HepG2 (cell line): ENCODE results near the gene KHK. TPM values are rescaled to one million over a fixed set of nuclear protein-coding genes. Genes with fewer than 3 reads are reported as not detected.

Source experiments
- EP300 ChIP-seq, 3 experiments: sonication (generic) in 1 of 3; formaldehyde crosslinking in 1 of 3; IDR thresholded peaks; 2 replicates each; pipeline versions ENCODE4 v1.5.1 to v1.6.1; 2011 to 2020; ENCODE audit warnings: low read depth in 2 of 3, low read length in 2 of 3, borderline replicate concordance in 1 of 3, improper control_type of control experiment in 1 of 3, mild to moderate bottlenecking in 1 of 3, missing genetic modification reagents in 1 of 3, moderate library complexity in 1 of 3
- PCBP1 ChIP-seq: fragments of 200-400 bp; formaldehyde crosslinking; IDR thresholded peaks from 2 replicates; pipeline ENCODE4 v1.6.1; 2017; ENCODE audit warnings: mild to moderate bottlenecking, low read depth, low read length, borderline replicate concordance
- POLR2AphosphoS2 ChIP-seq: IDR thresholded peaks from 2 replicates; pipeline ENCODE4 v1.6.1; 2011; ENCODE audit warnings: low read depth, low read length, improper control_type of control experiment
- SIN3A ChIP-seq: IDR thresholded peaks from 2 replicates; pipeline ENCODE4 v1.6.1; 2011; ENCODE audit warnings: low read depth, mild to moderate bottlenecking, control low read depth, low read length, borderline replicate concordance
- ZNF180 ChIP-seq: sonication (generic); formaldehyde crosslinking; IDR thresholded peaks from 2 replicates; pipeline ENCODE4 v1.4.0; 2020; ENCODE audit warnings: low read depth, missing genetic modification reagents, borderline replicate concordance
- ZNF234 ChIP-seq: sonication (generic); formaldehyde crosslinking; conservative IDR thresholded peaks from 2 replicates; pipeline ENCODE4 v1.5.1; 2020; ENCODE audit warnings: mild to moderate bottlenecking, missing genetic modification reagents
- ZNF251 ChIP-seq: sonication (generic); formaldehyde crosslinking; IDR thresholded peaks from 2 replicates; pipeline ENCODE4 v1.9.0; 2021; ENCODE audit warnings: mild to moderate bottlenecking, missing genetic modification reagents
- ZNF367 ChIP-seq: sonication (generic); formaldehyde crosslinking; IDR thresholded peaks from 2 replicates; pipeline ENCODE4 v1.4.0; 2020; ENCODE audit warnings: missing genetic modification reagents, borderline replicate concordance
- ZNF558 ChIP-seq: sonication (generic); formaldehyde crosslinking; IDR thresholded peaks from 2 replicates; pipeline ENCODE4 v1.9.0; 2022; ENCODE audit warnings: mild to moderate bottlenecking, missing genetic modification reagents, borderline replicate concordance
- ZNF567 ChIP-seq: sonication (generic); formaldehyde crosslinking; IDR thresholded peaks from 2 replicates; pipeline ENCODE4 v1.8.1; 2023; ENCODE audit warnings: mild to moderate bottlenecking, missing genetic modification reagents, borderline replicate concordance
- polyA plus RNA-seq, 8 experiments: library from polyadenylated mRNA; depleted of rRNA in 3 of 8; stranded (reverse) in 7 of 8; unstranded in 1 of 8; fragments of >200 nt; fragmentation: Illumina TruSeq in 4 of 8; extraction: Trizol in 4 of 8; gene quantifications; 2 replicates each; pipeline versions ENCODE4 v1.2.1 to v1.2.3, GENCODE V29; 2011 to 2016; ENCODE audit warnings: low read depth in 4 of 8, missing spikeins in 1 of 8, mixed read lengths in 1 of 8; ENCODE audit not compliant: insufficient read depth in 1 of 8
- total RNA-seq, 5 experiments: library from RNA; depleted of rRNA; stranded (reverse); fragments of >200 nt; fragmentation: Illumina TruSeq; extraction: Trizol; gene quantifications; 2 replicates each; pipeline ENCODE4 v1.2.3, GENCODE V29; 2016; ENCODE audit warnings: low read depth in 1 of 5
- TF ChIP-seq, protein P1 (sequence below): sonication (generic); formaldehyde crosslinking; IDR thresholded peaks from 2 replicates; pipeline ENCODE4 v1.4.0; 2020; ENCODE audit warnings: missing genetic modification reagents, borderline replicate concordance
- TF ChIP-seq, protein P2 (sequence below): sonication (generic); formaldehyde crosslinking; IDR thresholded peaks from 2 replicates; pipeline ENCODE4 v1.8.1; 2023; ENCODE audit warnings: missing genetic modification reagents, mild to moderate bottlenecking, borderline replicate concordance
- TF ChIP-seq, protein P3 (sequence below): sonication (generic); formaldehyde crosslinking; IDR thresholded peaks from 2 replicates; pipeline ENCODE4 v1.5.1; 2020; ENCODE audit warnings: mild to moderate bottlenecking, moderate library complexity, missing genetic modification reagents
- TF ChIP-seq, protein P4 (sequence below): sonication (generic); formaldehyde crosslinking; IDR thresholded peaks from 2 replicates; pipeline ENCODE4 v1.8.0; 2023; ENCODE audit warnings: mild to moderate bottlenecking, missing genetic modification reagents
- TF ChIP-seq, protein P5 (sequence below): sonication (generic); formaldehyde crosslinking; IDR thresholded peaks from 2 replicates; pipeline ENCODE4 v1.4.0; 2020; ENCODE audit warnings: missing genetic modification reagents
- TF ChIP-seq, protein P6 (sequence below): sonication (generic); formaldehyde crosslinking; IDR thresholded peaks from 2 replicates; pipeline ENCODE4 v1.4.0; 2020; ENCODE audit warnings: missing genetic modification reagents

KHK gene
- total and polyA plus RNA-seq, 2 of the 13 experiments (the other 11 are each of a cell fraction or from before 2014, with no cell fraction given), result 40.9 to 99.2 TPM

DNA sequence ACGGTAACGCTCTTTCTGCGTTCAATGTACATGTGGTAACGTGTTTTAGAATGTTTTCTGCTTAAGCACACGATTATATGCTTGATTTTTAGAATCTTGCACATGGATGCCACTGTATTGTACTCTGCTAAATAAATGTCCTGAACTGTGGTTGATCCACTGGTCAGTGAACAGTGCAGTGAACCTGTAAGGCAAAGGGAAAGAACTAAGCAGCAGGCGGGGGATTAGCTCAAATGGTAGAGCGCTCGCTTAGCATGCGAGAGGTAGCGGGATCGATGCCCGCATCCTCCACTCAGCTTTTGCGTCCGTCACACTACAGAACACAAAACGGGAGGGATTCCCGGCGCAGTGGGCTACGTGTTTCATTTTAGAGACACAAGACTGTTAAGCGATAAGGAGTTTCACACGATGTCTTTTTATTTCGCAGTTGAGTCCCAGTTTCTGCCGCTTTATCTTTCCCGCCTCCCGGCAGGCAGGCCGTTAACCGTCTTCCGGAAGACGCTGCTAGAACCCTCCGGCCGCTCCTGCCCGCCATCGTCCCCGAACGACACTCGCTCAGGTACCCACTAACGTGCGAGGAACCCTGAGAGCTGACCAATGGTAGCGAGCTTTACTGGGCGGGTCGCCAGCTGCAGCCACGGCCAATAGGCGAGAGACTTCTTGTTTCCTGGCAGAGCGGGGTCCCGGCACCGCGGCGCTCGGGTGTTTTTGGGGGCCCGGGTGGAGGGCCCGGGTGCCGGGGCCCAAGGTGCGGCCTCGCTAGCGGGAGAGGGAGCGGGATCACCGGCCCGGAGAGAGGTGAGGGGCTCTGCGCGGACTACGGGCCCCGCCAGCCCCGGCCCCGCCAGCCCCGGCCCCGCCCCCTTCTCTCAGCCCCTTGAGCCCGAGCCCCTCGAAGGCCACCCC lies 35.3 kb upstream of the KHK start, which contains the start of gene AGBL5 (continued):
- TF ChIP-seq, protein P1, sequence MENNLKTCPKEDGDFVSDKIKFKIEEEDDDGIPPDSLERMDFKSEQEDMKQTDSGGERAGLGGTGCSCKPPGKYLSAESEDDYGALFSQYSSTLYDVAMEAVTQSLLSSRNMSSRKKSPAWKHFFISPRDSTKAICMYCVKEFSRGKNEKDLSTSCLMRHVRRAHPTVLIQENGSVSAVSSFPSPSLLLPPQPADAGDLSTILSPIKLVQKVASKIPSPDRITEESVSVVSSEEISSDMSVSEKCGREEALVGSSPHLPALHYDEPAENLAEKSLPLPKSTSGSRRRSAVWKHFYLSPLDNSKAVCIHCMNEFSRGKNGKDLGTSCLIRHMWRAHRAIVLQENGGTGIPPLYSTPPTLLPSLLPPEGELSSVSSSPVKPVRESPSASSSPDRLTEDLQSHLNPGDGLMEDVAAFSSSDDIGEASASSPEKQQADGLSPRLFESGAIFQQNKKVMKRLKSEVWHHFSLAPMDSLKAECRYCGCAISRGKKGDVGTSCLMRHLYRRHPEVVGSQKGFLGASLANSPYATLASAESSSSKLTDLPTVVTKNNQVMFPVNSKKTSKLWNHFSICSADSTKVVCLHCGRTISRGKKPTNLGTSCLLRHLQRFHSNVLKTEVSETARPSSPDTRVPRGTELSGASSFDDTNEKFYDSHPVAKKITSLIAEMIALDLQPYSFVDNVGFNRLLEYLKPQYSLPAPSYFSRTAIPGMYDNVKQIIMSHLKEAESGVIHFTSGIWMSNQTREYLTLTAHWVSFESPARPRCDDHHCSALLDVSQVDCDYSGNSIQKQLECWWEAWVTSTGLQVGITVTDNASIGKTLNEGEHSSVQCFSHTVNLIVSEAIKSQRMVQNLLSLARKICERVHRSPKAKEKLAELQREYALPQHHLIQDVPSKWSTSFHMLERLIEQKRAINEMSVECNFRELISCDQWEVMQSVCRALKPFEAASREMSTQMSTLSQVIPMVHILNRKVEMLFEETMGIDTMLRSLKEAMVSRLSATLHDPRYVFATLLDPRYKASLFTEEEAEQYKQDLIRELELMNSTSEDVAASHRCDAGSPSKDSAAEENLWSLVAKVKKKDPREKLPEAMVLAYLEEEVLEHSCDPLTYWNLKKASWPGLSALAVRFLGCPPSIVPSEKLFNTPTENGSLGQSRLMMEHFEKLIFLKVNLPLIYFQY, result peak; percentile 84
- peak; percentile 90; the same call in 1 of the 2 replicates for TF ChIP-seq ZNF367 (CRISPR knock-in tag)
- TF ChIP-seq POLR2AphosphoS2, result peak; percentile 81; the same call in 1 of the 2 replicates
- TF ChIP-seq, protein P2, sequence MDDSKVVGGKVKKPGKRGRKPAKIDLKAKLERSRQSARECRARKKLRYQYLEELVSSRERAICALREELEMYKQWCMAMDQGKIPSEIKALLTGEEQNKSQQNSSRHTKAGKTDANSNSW (CRISPR knock-in tag), result peak; percentile 24; the same call in 1 of the 2 replicates
- TF ChIP-seq, protein P3, sequence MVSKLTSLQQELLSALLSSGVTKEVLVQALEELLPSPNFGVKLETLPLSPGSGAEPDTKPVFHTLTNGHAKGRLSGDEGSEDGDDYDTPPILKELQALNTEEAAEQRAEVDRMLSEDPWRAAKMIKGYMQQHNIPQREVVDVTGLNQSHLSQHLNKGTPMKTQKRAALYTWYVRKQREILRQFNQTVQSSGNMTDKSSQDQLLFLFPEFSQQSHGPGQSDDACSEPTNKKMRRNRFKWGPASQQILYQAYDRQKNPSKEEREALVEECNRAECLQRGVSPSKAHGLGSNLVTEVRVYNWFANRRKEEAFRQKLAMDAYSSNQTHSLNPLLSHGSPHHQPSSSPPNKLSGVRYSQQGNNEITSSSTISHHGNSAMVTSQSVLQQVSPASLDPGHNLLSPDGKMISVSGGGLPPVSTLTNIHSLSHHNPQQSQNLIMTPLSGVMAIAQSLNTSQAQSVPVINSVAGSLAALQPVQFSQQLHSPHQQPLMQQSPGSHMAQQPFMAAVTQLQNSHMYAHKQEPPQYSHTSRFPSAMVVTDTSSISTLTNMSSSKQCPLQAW (CRISPR knock-in tag), result peak; percentile 82; the same call in 1 of the 2 replicates
- peak; percentile 76 for TF ChIP-seq PCBP1
- TF ChIP-seq, protein P4, sequence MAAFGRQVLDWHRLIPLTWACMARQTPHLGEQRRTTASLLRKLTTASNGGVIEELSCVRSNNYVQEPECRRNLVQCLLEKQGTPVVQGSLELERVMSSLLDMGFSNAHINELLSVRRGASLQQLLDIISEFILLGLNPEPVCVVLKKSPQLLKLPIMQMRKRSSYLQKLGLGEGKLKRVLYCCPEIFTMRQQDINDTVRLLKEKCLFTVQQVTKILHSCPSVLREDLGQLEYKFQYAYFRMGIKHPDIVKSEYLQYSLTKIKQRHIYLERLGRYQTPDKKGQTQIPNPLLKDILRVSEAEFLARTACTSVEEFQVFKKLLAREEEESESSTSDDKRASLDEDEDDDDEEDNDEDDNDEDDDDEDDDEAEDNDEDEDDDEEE (CRISPR knock-in tag), result peak; percentile 92
- TF ChIP-seq, protein P5, sequence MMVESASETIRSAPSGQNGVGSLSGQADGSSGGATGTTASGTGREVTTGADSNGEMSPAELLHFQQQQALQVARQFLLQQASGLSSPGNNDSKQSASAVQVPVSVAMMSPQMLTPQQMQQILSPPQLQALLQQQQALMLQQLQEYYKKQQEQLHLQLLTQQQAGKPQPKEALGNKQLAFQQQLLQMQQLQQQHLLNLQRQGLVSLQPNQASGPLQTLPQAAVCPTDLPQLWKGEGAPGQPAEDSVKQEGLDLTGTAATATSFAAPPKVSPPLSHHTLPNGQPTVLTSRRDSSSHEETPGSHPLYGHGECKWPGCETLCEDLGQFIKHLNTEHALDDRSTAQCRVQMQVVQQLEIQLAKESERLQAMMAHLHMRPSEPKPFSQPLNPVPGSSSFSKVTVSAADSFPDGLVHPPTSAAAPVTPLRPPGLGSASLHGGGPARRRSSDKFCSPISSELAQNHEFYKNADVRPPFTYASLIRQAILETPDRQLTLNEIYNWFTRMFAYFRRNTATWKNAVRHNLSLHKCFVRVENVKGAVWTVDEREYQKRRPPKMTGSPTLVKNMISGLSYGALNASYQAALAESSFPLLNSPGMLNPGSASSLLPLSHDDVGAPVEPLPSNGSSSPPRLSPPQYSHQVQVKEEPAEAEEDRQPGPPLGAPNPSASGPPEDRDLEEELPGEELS (CRISPR knock-in tag), result peak; percentile 78
- TF ChIP-seq ZNF180, result no peak
- TF ChIP-seq, protein P6, sequence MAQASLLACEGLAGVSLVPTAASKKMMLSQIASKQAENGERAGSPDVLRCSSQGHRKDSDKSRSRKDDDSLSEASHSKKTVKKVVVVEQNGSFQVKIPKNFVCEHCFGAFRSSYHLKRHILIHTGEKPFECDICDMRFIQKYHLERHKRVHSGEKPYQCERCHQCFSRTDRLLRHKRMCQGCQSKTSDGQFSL (CRISPR knock-in tag), result peak; percentile 59; the same call in 1 of the 2 replicates
- TF ChIP-seq ZNF558, result peak; percentile 98; the same call in 1 of the 2 replicates
- no peak for TF ChIP-seq ZNF251 (CRISPR knock-in tag)
- peak; percentile 81 for TF ChIP-seq SIN3A
- no peak for TF ChIP-seq EP300 (IDR thresholded peaks at IDR 0.05; ENCODE audit: low read depth in 2 of 2, low read length in 2 of 2)
- no peak; the same call in 1 of the 2 replicates for TF ChIP-seq EP300 (CRISPR knock-in tag; IDR thresholded peaks at IDR 0.05; ENCODE audit: borderline replicate concordance)
- peak; percentile 67; the same call in 1 of the 2 replicates for TF ChIP-seq ZNF234 (CRISPR knock-in tag)
- TF ChIP-seq ZNF567 (CRISPR knock-in tag), result peak; percentile 84; the same call in 1 of the 2 replicates
